HG02884 (cell line): ENCODE data around the gene PHLDA2.

Experiments used
- ATAC-seq: cut with Tn5 transposase; IDR thresholded peaks from one replicate; pipeline ENCODE4 v1.9.1; 2021; ENCODE audit warnings: mild to moderate bottlenecking, moderate library complexity; ENCODE audit not compliant: unreplicated experiment

PHLDA2 gene

GRCh38 chr11:2930704-2931419 lies 1.6 kb upstream of the PHLDA2 start:
- no peak for ATAC-seq

GRCh38 chr11:2929950-2930703 lies 907 bp upstream of the PHLDA2 start:
- ATAC-seq: no peak

- ATAC-seq: no peak
Measured at GRCh38 chr11:2929531-2929949, 320 bp upstream of the PHLDA2 start.

DNA sequence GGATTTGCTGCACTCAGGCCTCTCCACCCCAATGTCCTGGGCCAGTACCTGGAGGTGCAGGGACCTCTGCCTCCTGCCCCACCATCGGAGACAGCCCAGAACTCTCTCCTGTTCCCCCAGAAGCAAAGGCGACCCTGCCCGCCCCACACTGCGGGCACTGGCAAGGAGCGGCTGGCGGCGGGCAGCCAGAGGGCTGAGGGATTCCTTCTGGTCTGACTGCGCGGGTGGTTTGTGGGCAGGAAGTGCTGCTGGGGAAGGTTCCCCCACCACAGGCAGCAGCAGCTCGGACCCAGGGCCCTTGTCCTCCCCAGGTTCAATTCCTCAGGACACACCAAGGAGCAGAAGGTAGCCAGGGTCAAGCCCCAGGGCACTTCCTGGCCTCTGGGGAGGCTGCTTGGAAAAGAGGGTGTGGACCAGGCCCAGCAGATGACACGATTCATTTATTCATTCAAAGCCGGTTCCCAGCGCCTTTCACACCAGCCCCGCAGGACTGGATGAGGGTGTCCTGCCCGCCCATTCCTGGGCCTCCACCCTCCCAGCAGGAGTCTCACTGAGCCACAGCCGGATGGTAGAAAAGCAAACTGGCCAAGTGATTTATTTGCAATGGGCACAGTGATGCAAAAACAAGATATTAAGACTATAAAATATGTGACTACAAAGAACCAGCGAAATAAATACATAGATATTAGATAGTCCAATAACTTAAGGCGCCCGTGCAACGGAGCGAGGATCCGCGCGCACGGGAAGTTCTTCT lies 1.2 kb downstream of the PHLDA2 start:
- ATAC-seq: no peak

GRCh38 chr11:2927121-2927800 lies 2.0 kb downstream of the PHLDA2 start:
- ATAC-seq: no peak

- no peak for ATAC-seq
Measured at GRCh38 chr11:2926611-2927051, 2.6 kb downstream of the PHLDA2 start.

GRCh38 chr11:2924821-2925675 lies 4.2 kb downstream of the PHLDA2 start:
- ATAC-seq: no peak

DNA sequence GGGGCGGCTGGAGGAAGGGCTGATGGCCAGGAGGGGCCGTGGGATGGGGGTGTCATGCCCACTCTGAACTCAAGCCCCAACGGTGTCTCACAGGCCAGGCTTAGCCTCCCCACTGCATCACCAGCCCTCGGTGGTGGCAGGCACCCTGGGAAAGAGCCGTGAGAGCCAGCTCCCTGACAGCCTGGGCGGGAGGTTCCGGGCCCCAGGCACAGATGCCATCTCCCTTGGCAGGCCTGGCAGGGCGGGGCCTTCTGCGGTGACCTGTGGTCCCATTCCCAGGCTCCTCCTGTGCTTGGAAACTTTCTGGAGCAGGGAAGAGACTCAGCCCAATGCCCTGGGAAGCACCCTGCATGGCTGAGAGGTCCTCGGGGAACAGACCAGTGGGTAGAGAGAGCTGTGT lies 4.8 kb downstream of the PHLDA2 start:
- ATAC-seq: no peak

GRCh38 chr11:2923446-2924375 lies 5.5 kb downstream of the PHLDA2 start:
- no peak for ATAC-seq

GRCh38 chr11:2922655-2923054 lies 6.6 kb downstream of the PHLDA2 start:
- no peak for ATAC-seq

DNA sequence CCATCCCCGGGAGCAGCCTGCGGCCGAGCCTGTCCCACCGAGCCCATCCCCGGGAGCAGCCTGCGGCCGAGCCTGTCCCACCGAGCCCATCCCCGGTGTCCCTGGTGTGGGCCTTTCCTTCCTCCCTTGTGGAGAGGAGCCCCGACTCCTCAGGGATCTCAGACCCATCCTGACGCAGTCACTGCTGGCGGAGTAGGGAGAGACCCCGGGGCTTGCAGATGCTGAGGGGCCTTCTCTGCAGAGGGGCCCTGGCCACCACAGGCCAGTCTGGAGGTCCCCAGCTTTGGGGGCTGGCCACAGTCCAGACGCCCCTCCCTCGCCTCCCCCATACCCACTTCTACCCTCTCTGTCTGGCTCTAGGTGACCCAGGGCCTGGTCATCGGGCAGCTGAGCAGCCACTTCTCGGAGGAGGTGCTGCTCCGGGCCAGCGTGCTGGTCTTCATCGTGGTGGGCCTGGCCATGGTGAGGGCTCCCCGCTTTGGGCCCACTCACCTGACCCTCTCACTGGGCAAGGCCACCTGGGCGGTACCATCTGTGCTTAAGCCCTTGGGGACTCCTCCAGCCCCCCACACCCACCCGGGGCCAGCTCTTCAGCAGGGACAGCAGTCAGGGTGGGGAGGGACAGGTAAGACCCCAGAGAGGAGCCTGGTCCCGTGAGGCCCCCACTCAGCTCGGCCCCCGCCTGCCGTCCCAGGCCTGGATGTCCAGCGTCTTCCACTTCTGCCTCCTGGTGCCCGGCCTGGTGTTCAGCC lies 7.3 kb downstream of the PHLDA2 start:
- ATAC-seq: no peak

GRCh38 chr11:2921261-2921660 lies 8.0 kb downstream of the PHLDA2 start:
- no peak for ATAC-seq

- no peak for ATAC-seq
Measured at GRCh38 chr11:2920343-2920742, 8.9 kb downstream of the PHLDA2 start.

DNA sequence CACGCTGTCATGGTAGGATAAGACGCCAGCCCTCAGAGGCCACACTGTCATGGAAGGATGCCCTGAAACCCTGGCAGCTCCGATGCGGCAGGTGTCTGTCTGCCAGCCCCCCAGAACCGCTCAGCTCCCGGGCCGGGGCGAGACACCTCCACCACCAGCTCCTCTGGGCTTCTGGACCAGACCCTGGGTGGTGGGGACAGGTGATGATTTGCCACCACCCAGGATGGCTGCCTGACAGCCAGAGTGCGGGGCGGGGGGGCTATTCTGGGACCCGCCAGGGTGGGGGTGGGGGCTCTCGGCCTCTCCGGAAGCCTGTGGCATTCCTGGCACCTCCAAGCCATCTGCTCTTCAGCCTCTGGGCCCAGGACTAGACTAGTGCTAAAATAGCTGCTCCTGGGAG lies 9.4 kb downstream of the PHLDA2 start:
- ATAC-seq: no peak

GRCh38 chr11:2919188-2919587 lies 10.0 kb downstream of the PHLDA2 start:
- ATAC-seq: no peak

- no peak for ATAC-seq
Measured at GRCh38 chr11:2917842-2918490, 11.3 kb downstream of the PHLDA2 start.

GRCh38 chr11:2916892-2917645 lies 12.2 kb downstream of the PHLDA2 start:
- ATAC-seq: no peak
